ENCODE data around the gene GMPS. TPM values are rescaled to one million over a fixed set of nuclear protein-coding genes. Genes with fewer than 3 reads are reported as not detected.
"Not testable (repeated sequence)": the region's sequence is repeated elsewhere in the genome, so short reads cannot be mapped to it uniquely, and the experiment has no call there.

Gene GMPS
- polyA plus RNA-seq, 5 donors, result 44.8 to 67.2 (median 60.7) TPM

GRCh38 chr3:155921486-155921885, 51.0 kb downstream of the GMPS start:
- no peak for DNase-seq

- no peak for DNase-seq
Observed at GRCh38 chr3:155934230-155934629, 63.8 kb downstream of the GMPS start.

- DNase-seq, result no peak
Observed at GRCh38 chr3:155938409-155938808, 68.0 kb downstream of the GMPS start.

- DNase-seq, result no peak
Observed at GRCh38 chr3:155941354-155941753, 70.9 kb downstream of the GMPS start.

- no peak for DNase-seq
Observed at GRCh38 chr3:155944081-155944480, 73.6 kb downstream of the GMPS start.

GRCh38 chr3:155946178-155946577, 75.7 kb downstream of the GMPS start:
- DNase-seq, result no peak

- DNase-seq, result no peak
Observed at GRCh38 chr3:155948476-155948875, 78.0 kb downstream of the GMPS start.

- no peak for DNase-seq
Observed at GRCh38 chr3:155949453-155950217, 79.2 kb downstream of the GMPS start.

GRCh38 chr3:155956508-155957411, 86.3 kb downstream of the GMPS start:
- DNase-seq, result no peak

GRCh38 chr3:155957412-155957880, 87.0 kb downstream of the GMPS start:
- no peak for DNase-seq

GRCh38 chr3:155958676-155959075, 88.2 kb downstream of the GMPS start:
- DNase-seq, result no peak

GRCh38 chr3:155960060-155960459, 89.6 kb downstream of the GMPS start:
- no peak for DNase-seq

- DNase-seq, result not testable (repeated sequence)
Observed at GRCh38 chr3:155961044-155961443, 90.6 kb downstream of the GMPS start.

- DNase-seq, result no peak
Observed at GRCh38 chr3:155963570-155963969, 93.1 kb downstream of the GMPS start.

GRCh38 chr3:155970398-155970797, 99.9 kb downstream of the GMPS start:
- DNase-seq, result no peak

GRCh38 chr3:155972885-155973584, 102.6 kb downstream of the GMPS start:
- no peak for DNase-seq

GRCh38 chr3:155978324-155978723, 107.9 kb downstream of the GMPS start:
- no peak for DNase-seq

- DNase-seq, result no peak
Observed at GRCh38 chr3:155979746-155980145, 109.3 kb downstream of the GMPS start.

- no peak for DNase-seq
Observed at GRCh38 chr3:155981669-155982068, 111.2 kb downstream of the GMPS start.

- no peak for DNase-seq
Observed at GRCh38 chr3:155983834-155984474, 113.5 kb downstream of the GMPS start.

- DNase-seq, result no peak
Observed at GRCh38 chr3:155984791-155985417, 114.5 kb downstream of the GMPS start.

Measured in right lung (tissue), 5 donors.